Tibial artery (tissue), 4 donors: Measurements from ENCODE around the gene PPIA.

Experiments
- DNase-seq, 2 donors: peaks; one replicate each; pipeline ENCODE4 v3.0.0-alpha.2; 2019
- H3K27ac ChIP-seq, 2 donors: fragments of 200-600 bp; sonication (generic) in 1 of 2; 1 replicate in 1 of 2; 2 replicates in 1 of 2; pipeline ENCODE4 v1.5.1; 2018 to 2019; ENCODE audit warnings: mild to moderate bottlenecking in 1 of 2
- H3K27me3 ChIP-seq, 2 donors: fragments of 200-600 bp; sonication (generic) in 1 of 2; one replicate each; pipeline versions ENCODE4 v1.5.1 to v1.6.0; 2016 to 2019
- H3K36me3 ChIP-seq, 3 donors: fragments of 200-600 bp; sonication (generic) in 2 of 3; one replicate each; pipeline ENCODE4 v1.5.1; 2016 to 2019; ENCODE audit warnings: mild to moderate bottlenecking in 2 of 3
- H3K4me1 ChIP-seq, 4 donors: fragments of 200-600 bp; sonication (generic) in 2 of 4; 1 replicate in 3 of 4; 2 replicates in 1 of 4; pipeline ENCODE4 v1.5.1; 2016 to 2019
- H3K4me3 ChIP-seq, 2 donors: fragments of 200-600 bp; sonication (generic) in 1 of 2; 1 replicate in 1 of 2; 2 replicates in 1 of 2; pipeline ENCODE4 v1.5.1; 2018 to 2019; ENCODE audit warnings: mild to moderate bottlenecking in 2 of 2
- H3K9me3 ChIP-seq, 3 donors: fragments of 200-600 bp; sonication (generic) in 1 of 3; one replicate each; pipeline ENCODE4 v1.5.1; 2016 to 2019
- CTCF ChIP-seq, 2 experiments: fragments of 200-600 bp in 1 of 2; fragments of 450-650 bp in 1 of 2; IDR thresholded peaks; one replicate each; pipeline ENCODE4 v1.5.1; 2017 to 2019; ENCODE audit warnings: antibody characterized with exemption in 2 of 2, mild to moderate bottlenecking in 1 of 2, moderate library complexity in 1 of 2
- intact Hi-C: fragments of 100-400 bp; cut with DNase I; formaldehyde crosslinking; loops from one replicate; pipeline ENCODE4 v1.15.0; 2023; ENCODE audit warnings: low total_unique reads

Gene PPIA

GRCh38 chr7:44847509-44847919 is 51.0 kb downstream of the PPIA start:
- H3K4me1 ChIP-seq, result peaks cover 0 to 33% (median 11%) of the 10 kb centered on the region in 4 donors

GRCh38 chr7:44847920-44848634 is 51.6 kb downstream of the PPIA start, which contains the start of gene H2AZ2:
H2AZ2 (minus strand) TSS chr7:44848087; CDS start chr7:44847971, 116 bp downstream.
- H3K27ac ChIP-seq, result peak within 1 kb of the TSS; percentile 89 to 97
- peaks cover 0 to 33% (median 9%) of the 10 kb centered on the region in 4 donors for H3K4me1 ChIP-seq
- intact Hi-C loops, result loop anchor here (2.0 to 5.0 kb wide), 3 partner anchors 39 to 261 kb away; partner anchors contain the start of genes PPIA and PURB
- no peaks in the 10 kb centered on the region for H3K27me3 ChIP-seq
- H3K36me3 ChIP-seq, result peaks cover 0 to 4% (median 0%) of the 10 kb centered on the region in 3 donors
- DNase-seq, result peak; percentile 100
- no peaks in the 10 kb centered on the region for H3K9me3 ChIP-seq
- peak in 1 of 2 experiments; percentile 5 for TF ChIP-seq CTCF (IDR thresholded peaks at IDR 0.05)
- H3K4me3 ChIP-seq, result peak within 1 kb of the TSS; percentile 55 to 86

More at GRCh38 chr7:44847509-44847919, 51.0 kb downstream of the PPIA start:
- no peaks in the 10 kb centered on the region for H3K9me3 ChIP-seq
- intact Hi-C loops, result loop anchor here (2.0 to 5.0 kb wide), 3 partner anchors 40 to 260 kb away; partner anchors contain the start of genes PPIA and PURB
- peak; percentile 89 to 90 for TF ChIP-seq CTCF (IDR thresholded peaks at IDR 0.05)
- peaks cover 0 to 4% (median 0%) of the 10 kb centered on the region in 3 donors for H3K36me3 ChIP-seq
- peak overlapping the region; percentile 89 to 97 for H3K27ac ChIP-seq
- no peaks in the 10 kb centered on the region for H3K27me3 ChIP-seq
- peak overlapping the region; percentile 55 to 86 for H3K4me3 ChIP-seq
- peak; percentile 84 to 92 for DNase-seq

GRCh38 chr7:44849259-44849884 is 52.9 kb downstream of the PPIA start:
- TF ChIP-seq CTCF (IDR thresholded peaks at IDR 0.05), result no peak

GRCh38 chr7:44849885-44850544 is 53.5 kb downstream of the PPIA start:
- no peaks in the 10 kb centered on the region for H3K36me3 ChIP-seq
- H3K4me1 ChIP-seq, result peaks cover 0 to 22% (median 9%) of the 10 kb centered on the region in 4 donors
- no peak overlapping the region for H3K4me3 ChIP-seq
- H3K27ac ChIP-seq, result no peak overlapping the region
- no peaks in the 10 kb centered on the region for H3K9me3 ChIP-seq
- intact Hi-C loops, result loop anchor here (5.0 to 10.0 kb wide), 3 partner anchors 37 to 285 kb away; partner anchors contain the start of gene PURB
- TF ChIP-seq CTCF (IDR thresholded peaks at IDR 0.05), result no peak
- no peak for DNase-seq
- H3K27me3 ChIP-seq, result no peaks in the 10 kb centered on the region

More at GRCh38 chr7:44849259-44849884, 52.9 kb downstream of the PPIA start:
- Histone ChIP-seq H3K4me3 (peak overlapping the region; percentile 55 to 86), H3K27me3 (no peaks in the 10 kb centered on the region), H3K27ac (peak overlapping the region in 1 of 2 donors; percentile 89), H3K4me1 (peaks cover 0 to 28% (median 9%) of the 10 kb centered on the region in 4 donors), H3K36me3 (no peaks in the 10 kb centered on the region), H3K9me3 (no peaks in the 10 kb centered on the region)
- DNase-seq, result no peak
- intact Hi-C loops, result loop anchor here (5.0 kb wide), 2 partner anchors 38 to 262 kb away; partner anchors contain the start of gene PURB

- intact Hi-C loops, result loop anchor here (10.0 kb wide), 1 partner anchor 282 kb away; no protein-coding TSS in a partner anchor
- H3K9me3 ChIP-seq, result no peaks in the 10 kb centered on the region
- no peak overlapping the region for H3K27ac ChIP-seq
- TF ChIP-seq CTCF (IDR thresholded peaks at IDR 0.05), result no peak
- H3K4me3 ChIP-seq, result no peak overlapping the region
- H3K4me1 ChIP-seq, result peaks cover 0 to 14% (median 3%) of the 10 kb centered on the region in 4 donors
- no peak for DNase-seq
- H3K36me3 ChIP-seq, result no peaks in the 10 kb centered on the region
- no peaks in the 10 kb centered on the region for H3K27me3 ChIP-seq
These were observed 56.1 kb downstream of the PPIA start for GRCh38 chr7:44852590-44852989.
